Fibroblast of lung (primary cell): ENCODE measurements around the gene SLC23A2. TPM values are rescaled to one million over a fixed set of nuclear protein-coding genes. Genes with fewer than 3 reads are reported as not detected.
A peak's percentile ranks its signal among the peaks of the same experiment; 100 is the strongest.

ENCODE experiments used
- DNase-seq, 2 donors: peaks; one replicate each; pipeline versions ENCODE4 v3.0.0 to v3.0.0-alpha.2; 2010; ENCODE audit warnings: low read depth in 2 of 2
- H2AFZ ChIP-seq: 2 replicates; pipeline ENCODE4 v1.5.1; 2012; ENCODE audit warnings: low read length, control low read depth, inconsistent platforms
- H3K27ac ChIP-seq: 2 replicates; pipeline ENCODE4 v1.5.1; 2011; ENCODE audit warnings: low read length, control low read depth; ENCODE audit not compliant: insufficient read depth
- H3K27me3 ChIP-seq: 2 replicates; pipeline ENCODE4 v1.5.1; 2011; ENCODE audit warnings: mild to moderate bottlenecking, low read length; ENCODE audit not compliant: control insufficient read depth, insufficient read depth
- H3K36me3 ChIP-seq: 2 replicates; pipeline ENCODE4 v1.5.1; 2011; ENCODE audit warnings: low read length; ENCODE audit not compliant: control insufficient read depth, insufficient read depth
- H3K4me1 ChIP-seq: 2 replicates; pipeline ENCODE4 v1.5.1; 2011; ENCODE audit warnings: low read length; ENCODE audit not compliant: control insufficient read depth, insufficient read depth; ENCODE audit errors: extremely low read depth
- H3K4me2 ChIP-seq: 2 replicates; pipeline ENCODE4 v1.5.1; 2011; ENCODE audit warnings: low read length, control low read depth; ENCODE audit not compliant: insufficient read depth; ENCODE audit errors: extremely low read depth
- H3K4me3 ChIP-seq, 4 experiments: fragments of 200-600 bp in 1 of 4; sonication (generic) in 1 of 4; replicated peaks in 1 of 4; 2 replicates each; pipeline ENCODE4 v1.5.1; 2011 to 2016; ENCODE audit warnings: low read length in 4 of 4, low read depth in 3 of 4, mild to moderate bottlenecking in 3 of 4, control low read depth in 2 of 4, inconsistent platforms in 1 of 4, mixed read lengths in 1 of 4; ENCODE audit not compliant: insufficient read depth in 1 of 4; ENCODE audit errors: control extremely low read depth in 1 of 4
- H3K79me2 ChIP-seq: 2 replicates; pipeline ENCODE4 v1.5.1; 2012; ENCODE audit warnings: mild to moderate bottlenecking, low read length, inconsistent platforms; ENCODE audit not compliant: control insufficient read depth, insufficient read depth
- H3K9ac ChIP-seq: 2 replicates; pipeline ENCODE4 v1.5.1; 2011; ENCODE audit warnings: mild to moderate bottlenecking, low read length, control low read depth; ENCODE audit not compliant: insufficient read depth
- H3K9me3 ChIP-seq: 2 replicates; pipeline ENCODE4 v1.5.1; 2012; ENCODE audit warnings: low read depth, low read length; ENCODE audit not compliant: control insufficient read depth, insufficient read depth
- H4K20me1 ChIP-seq: 2 replicates; pipeline ENCODE4 v1.5.1; 2011; ENCODE audit warnings: low read length; ENCODE audit not compliant: control insufficient read depth, insufficient read depth; ENCODE audit errors: extremely low read depth
- EZH2 ChIP-seq: IDR thresholded peaks from 2 replicates; pipeline ENCODE4 v1.5.1; 2012; ENCODE audit warnings: low read length, control low read depth, mild to moderate bottlenecking; ENCODE audit errors: missing control alignments
- polyA plus RNA-seq, 2 donors: library from polyadenylated mRNA; depleted of rRNA in 1 of 2; stranded (reverse) in 1 of 2; unstranded in 1 of 2; fragments of >200 nt; gene quantifications; 2 replicates each; pipeline ENCODE4 v1.2.1, GENCODE V29; 2011 to 2012; ENCODE audit warnings: missing spikeins in 1 of 2
- total RNA-seq: library from RNA; depleted of rRNA; stranded (reverse); fragments of >200 nt; gene quantifications from 2 replicates; pipeline ENCODE4 v1.2.1, GENCODE V29; 2014
- TF ChIP-seq, protein P1 (sequence below), 2 donors: IDR thresholded peaks in 1 of 2; conservative IDR thresholded peaks in 1 of 2; 1 replicate in 1 of 2; 2 replicates in 1 of 2; pipeline ENCODE4 v1.5.1; 2011 to 2012; ENCODE audit warnings: low read length in 2 of 2, control low read depth in 1 of 2, inconsistent platforms in 1 of 2, low read depth in 1 of 2, mild to moderate bottlenecking in 1 of 2

Gene SLC23A2
- total and polyA plus RNA-seq, 2 donors (not counting 1 experiment from before 2014, with no cell fraction given): 12.1 to 17.5 TPM

DNA sequence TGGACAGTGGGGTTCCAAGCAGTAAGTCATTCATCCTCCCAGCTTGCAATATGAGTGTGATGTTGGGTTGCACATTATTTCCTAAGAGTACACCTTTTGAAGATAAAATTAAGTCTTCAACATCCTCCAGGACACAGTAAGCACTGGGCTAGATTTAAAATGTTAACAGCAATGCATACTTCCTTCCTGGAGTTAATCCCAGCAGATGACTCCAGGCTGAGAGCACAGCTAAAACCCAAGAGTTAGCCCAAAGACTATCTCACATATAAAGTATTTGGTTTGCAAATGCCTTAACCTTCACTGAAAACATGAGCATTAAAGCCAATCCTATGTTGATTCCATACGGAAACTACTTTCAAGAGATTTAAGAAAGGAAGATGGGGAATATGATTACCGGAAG, 69.2 kb downstream of the SLC23A2 start:
- Histone ChIP-seq H3K9me3 (no peaks in the 10 kb centered on the region), H3K27me3 (no peaks in the 10 kb centered on the region), H3K9ac (no peak overlapping the region), H3K79me2 (no peaks in the 10 kb centered on the region), H3K4me1 (peaks cover under 1% of the 10 kb centered on the region), H4K20me1 (no peaks in the 10 kb centered on the region), H3K4me2 (no peak overlapping the region), H3K4me3 (no peak overlapping the region), H3K27ac (no peak overlapping the region), H3K36me3 (peaks cover 1% of the 10 kb centered on the region), H2AFZ (no peak overlapping the region)
- no peak for TF ChIP-seq EZH2
- TF ChIP-seq, protein P1, sequence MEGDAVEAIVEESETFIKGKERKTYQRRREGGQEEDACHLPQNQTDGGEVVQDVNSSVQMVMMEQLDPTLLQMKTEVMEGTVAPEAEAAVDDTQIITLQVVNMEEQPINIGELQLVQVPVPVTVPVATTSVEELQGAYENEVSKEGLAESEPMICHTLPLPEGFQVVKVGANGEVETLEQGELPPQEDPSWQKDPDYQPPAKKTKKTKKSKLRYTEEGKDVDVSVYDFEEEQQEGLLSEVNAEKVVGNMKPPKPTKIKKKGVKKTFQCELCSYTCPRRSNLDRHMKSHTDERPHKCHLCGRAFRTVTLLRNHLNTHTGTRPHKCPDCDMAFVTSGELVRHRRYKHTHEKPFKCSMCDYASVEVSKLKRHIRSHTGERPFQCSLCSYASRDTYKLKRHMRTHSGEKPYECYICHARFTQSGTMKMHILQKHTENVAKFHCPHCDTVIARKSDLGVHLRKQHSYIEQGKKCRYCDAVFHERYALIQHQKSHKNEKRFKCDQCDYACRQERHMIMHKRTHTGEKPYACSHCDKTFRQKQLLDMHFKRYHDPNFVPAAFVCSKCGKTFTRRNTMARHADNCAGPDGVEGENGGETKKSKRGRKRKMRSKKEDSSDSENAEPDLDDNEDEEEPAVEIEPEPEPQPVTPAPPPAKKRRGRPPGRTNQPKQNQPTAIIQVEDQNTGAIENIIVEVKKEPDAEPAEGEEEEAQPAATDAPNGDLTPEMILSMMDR (conservative IDR thresholded peaks at IDR 0.05 in 1 of 2, IDR thresholded peaks at IDR 0.05 in 1 of 2; ENCODE audit: low read depth in 1 of 2, low read length in 2 of 2): no peak
- DNase-seq: no peak

DNA sequence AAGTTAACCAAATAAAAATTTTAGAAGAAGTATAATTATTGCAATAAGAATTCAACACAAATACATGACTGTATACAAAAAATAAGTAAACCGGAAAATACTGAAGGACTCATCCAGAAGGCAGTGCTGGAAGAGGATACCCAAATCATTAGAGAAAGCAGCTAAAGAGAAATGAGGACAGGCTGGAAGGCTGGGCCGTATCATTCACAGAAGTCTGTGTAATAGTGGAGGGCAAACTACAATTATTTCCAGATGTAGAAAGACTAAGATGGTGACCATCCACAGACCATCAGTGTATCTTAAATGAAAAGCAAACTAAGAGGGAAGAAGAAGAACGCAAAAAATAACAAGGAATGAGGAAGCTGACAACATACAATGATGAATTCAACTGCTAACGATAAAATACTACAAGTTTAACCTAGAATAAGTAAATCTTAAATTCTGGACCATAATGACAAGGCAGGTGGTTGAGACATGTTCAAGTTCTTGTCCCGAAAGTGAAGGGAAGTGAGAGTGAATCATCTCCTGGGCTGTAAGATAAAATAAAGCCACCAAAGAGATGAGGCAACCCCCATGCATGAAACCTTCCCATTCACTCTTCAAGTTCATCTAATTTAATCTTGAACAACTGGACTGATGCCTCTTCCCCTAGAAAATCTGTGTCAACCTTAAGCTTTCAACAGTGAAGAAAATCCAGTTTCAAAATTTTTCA, 71.5 kb downstream of the SLC23A2 start:
- no peak overlapping the region for H3K9ac ChIP-seq
- no peak overlapping the region for H3K4me2 ChIP-seq
- no peaks in the 10 kb centered on the region for H3K9me3 ChIP-seq
- DNase-seq: no peak
- H3K4me1 ChIP-seq: peaks cover 2% of the 10 kb centered on the region
- no peak for TF ChIP-seq EZH2
- TF ChIP-seq, protein P1 (conservative IDR thresholded peaks at IDR 0.05 in 1 of 2, IDR thresholded peaks at IDR 0.05 in 1 of 2; ENCODE audit: low read depth in 1 of 2, low read length in 2 of 2): no peak
- peaks cover 1% of the 10 kb centered on the region for H3K36me3 ChIP-seq
- no peaks in the 10 kb centered on the region for H3K79me2 ChIP-seq
- no peak overlapping the region for H3K4me3 ChIP-seq
- no peaks in the 10 kb centered on the region for H3K27me3 ChIP-seq
- no peaks in the 10 kb centered on the region for H4K20me1 ChIP-seq
- no peak overlapping the region for H3K27ac ChIP-seq
- H2AFZ ChIP-seq: no peak overlapping the region

DNA sequence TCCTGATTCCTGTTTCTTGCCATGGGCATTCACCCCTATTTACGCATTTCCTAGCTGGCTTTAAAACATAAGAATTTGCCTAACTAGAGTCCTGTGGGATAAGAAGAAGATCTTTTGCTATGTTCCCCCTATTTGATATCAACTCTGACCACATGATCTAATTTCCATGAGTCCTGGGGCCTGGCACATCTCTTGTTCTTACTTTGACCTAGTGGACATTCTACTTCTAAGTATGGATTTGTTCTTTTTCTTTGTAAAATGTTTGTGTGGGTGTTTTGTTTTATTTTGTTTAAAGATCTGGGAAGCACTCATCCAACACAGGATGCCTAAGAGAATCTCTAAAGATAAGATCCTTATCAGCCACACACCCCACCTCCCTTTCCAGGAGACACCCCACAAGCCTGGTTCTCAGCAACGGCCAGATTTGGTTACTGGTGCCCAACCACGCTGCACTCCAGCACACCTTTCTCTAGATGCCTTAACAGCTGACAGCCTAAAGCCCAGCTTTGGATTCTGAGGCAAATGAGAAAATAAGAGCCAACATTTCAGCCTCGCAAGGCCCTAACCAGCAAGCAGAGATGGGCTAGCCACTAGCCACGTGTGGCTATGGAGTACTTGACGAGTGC, 74.7 kb downstream of the SLC23A2 start:
- Histone ChIP-seq H3K9me3 (no peaks in the 10 kb centered on the region), H3K27ac (peak overlapping the region; percentile 43), H3K4me1 (peaks cover 2% of the 10 kb centered on the region), H3K4me2 (no peak overlapping the region), H3K36me3 (peaks cover 1% of the 10 kb centered on the region), H4K20me1 (no peaks in the 10 kb centered on the region), H3K4me3 (no peak overlapping the region), H2AFZ (no peak overlapping the region), H3K27me3 (no peaks in the 10 kb centered on the region), H3K79me2 (no peaks in the 10 kb centered on the region), H3K9ac (no peak overlapping the region)
- TF ChIP-seq, protein P1 (conservative IDR thresholded peaks at IDR 0.05 in 1 of 2, IDR thresholded peaks at IDR 0.05 in 1 of 2; ENCODE audit: low read depth in 1 of 2, low read length in 2 of 2): no peak
- TF ChIP-seq EZH2: no peak
- DNase-seq: peak in 1 of 2 donors; percentile 17
